ENCODE data around the gene RHOG. TPM values are rescaled to one million over a fixed set of nuclear protein-coding genes. Genes with fewer than 3 reads are reported as not detected.

The RHOG gene
- total RNA-seq, 1 donor from 2014 or later, result 6.6 TPM

GRCh38 chr11:3824714-3825472 is 15.9 kb downstream of the RHOG start:
- TF ChIP-seq CTCF (IDR thresholded peaks at IDR 0.05; ENCODE audit: partially characterized antibody, unreplicated experiment), result peak; percentile 76
- no peak overlapping the region for H3K4me3 Mint-ChIP-seq (ENCODE audit: unreplicated experiment)
- no peaks in the 10 kb centered on the region for H3K4me1 Mint-ChIP-seq (ENCODE audit: low read depth, unreplicated experiment)
- no peaks in the 10 kb centered on the region for H3K36me3 Mint-ChIP-seq (ENCODE audit: unreplicated experiment)
- H3K27ac Mint-ChIP-seq (ENCODE audit: unreplicated experiment), result peak overlapping the region; percentile 57
- DNase-seq, result peak; percentile 83
- H3K27me3 Mint-ChIP-seq (ENCODE audit: unreplicated experiment), result peaks cover 6% of the 10 kb centered on the region
- no peaks in the 10 kb centered on the region for H3K9me3 Mint-ChIP-seq (ENCODE audit: unreplicated experiment)

DNA sequence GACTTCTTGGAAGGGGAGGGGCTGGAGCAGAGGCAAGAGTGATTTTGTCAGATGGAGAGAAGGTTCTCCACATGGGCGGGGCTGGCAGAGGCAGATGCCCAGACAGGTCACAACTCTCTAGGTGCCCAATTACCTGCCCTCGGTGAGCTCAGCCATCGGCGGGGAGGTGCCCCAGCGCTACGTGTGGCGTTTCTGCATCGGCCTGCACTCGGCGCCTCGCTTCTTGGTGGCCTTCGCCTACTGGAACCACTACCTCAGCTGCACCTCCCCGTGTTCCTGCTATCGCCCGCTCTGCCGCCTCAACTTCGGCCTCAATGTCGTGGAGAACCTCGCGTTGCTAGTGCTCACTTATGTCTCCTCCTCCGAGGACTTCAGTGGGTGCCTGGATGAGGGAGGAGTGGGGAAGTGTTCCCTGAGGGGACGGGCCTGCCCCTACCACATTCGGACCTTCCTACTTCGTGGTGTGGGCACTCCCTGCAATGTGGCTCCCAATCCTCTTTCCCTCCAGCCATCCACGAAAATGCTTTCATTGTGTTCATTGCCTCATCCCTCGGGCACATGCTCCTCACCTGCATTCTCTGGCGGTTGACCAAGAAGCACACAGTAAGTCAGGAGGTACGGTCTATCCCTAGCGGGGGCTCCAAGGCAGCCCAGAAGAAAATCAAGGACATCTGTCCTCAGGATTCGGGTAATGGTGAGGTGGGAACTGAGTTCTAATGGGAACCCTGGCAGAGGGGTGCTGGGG is 16.8 kb downstream of the RHOG start:
- no peak for TF ChIP-seq CTCF (IDR thresholded peaks at IDR 0.05; ENCODE audit: partially characterized antibody, unreplicated experiment)
- no peak overlapping the region for H3K27ac Mint-ChIP-seq (ENCODE audit: unreplicated experiment)

DNA sequence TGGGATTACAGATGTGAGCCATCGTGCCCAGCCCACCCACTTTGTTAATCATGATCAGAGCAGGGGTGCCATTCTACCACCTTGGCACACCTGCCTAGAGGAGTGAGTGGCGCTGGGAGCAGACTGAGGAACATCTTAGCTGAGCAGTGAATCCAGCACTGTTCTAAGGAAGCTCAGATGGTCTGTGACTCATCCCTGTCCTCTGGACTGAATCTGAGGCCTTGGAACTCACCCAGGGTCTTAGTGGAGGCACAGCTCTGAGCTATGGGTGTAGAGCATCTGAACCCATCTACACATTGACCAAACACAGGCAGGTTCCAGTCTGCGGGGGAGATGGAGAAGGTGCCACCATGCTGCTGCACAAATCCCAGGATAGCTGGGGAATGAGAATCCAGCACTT is 17.5 kb downstream of the RHOG start:
- TF ChIP-seq CTCF (IDR thresholded peaks at IDR 0.05; ENCODE audit: partially characterized antibody, unreplicated experiment), result no peak
- H3K27ac Mint-ChIP-seq (ENCODE audit: unreplicated experiment), result no peak overlapping the region
- no peaks in the 10 kb centered on the region for H3K36me3 Mint-ChIP-seq (ENCODE audit: unreplicated experiment)
- DNase-seq, result no peak
- H3K4me1 Mint-ChIP-seq (ENCODE audit: low read depth, unreplicated experiment), result no peaks in the 10 kb centered on the region
- no peaks in the 10 kb centered on the region for H3K9me3 Mint-ChIP-seq (ENCODE audit: unreplicated experiment)
- H3K4me3 Mint-ChIP-seq (ENCODE audit: unreplicated experiment), result no peak overlapping the region
- H3K27me3 Mint-ChIP-seq (ENCODE audit: unreplicated experiment), result peaks cover 9% of the 10 kb centered on the region

More for the DNA sequence above, 16.8 kb downstream of the RHOG start:
- Mint-ChIP-seq H3K4me3 (ENCODE audit: unreplicated experiment) (no peak overlapping the region), H3K27me3 (ENCODE audit: unreplicated experiment) (peaks cover 9% of the 10 kb centered on the region), H3K4me1 (ENCODE audit: low read depth, unreplicated experiment) (no peaks in the 10 kb centered on the region), H3K9me3 (ENCODE audit: unreplicated experiment) (no peaks in the 10 kb centered on the region), H3K36me3 (ENCODE audit: unreplicated experiment) (no peaks in the 10 kb centered on the region)
- no peak for DNase-seq

GRCh38 chr11:3822312-3822711 is 18.4 kb downstream of the RHOG start:
- Mint-ChIP-seq H3K4me1 (ENCODE audit: low read depth, unreplicated experiment) (no peaks in the 10 kb centered on the region), H3K27me3 (ENCODE audit: unreplicated experiment) (peaks cover 12% of the 10 kb centered on the region), H3K27ac (ENCODE audit: unreplicated experiment) (no peak overlapping the region), H3K9me3 (ENCODE audit: unreplicated experiment) (no peaks in the 10 kb centered on the region), H3K4me3 (ENCODE audit: unreplicated experiment) (no peak overlapping the region), H3K36me3 (ENCODE audit: unreplicated experiment) (no peaks in the 10 kb centered on the region)
- no peak for DNase-seq
- TF ChIP-seq CTCF (IDR thresholded peaks at IDR 0.05; ENCODE audit: partially characterized antibody, unreplicated experiment), result no peak

- no peak for DNase-seq
- Mint-ChIP-seq H3K27me3 (ENCODE audit: unreplicated experiment) (peaks cover 12% of the 10 kb centered on the region), H3K4me1 (ENCODE audit: low read depth, unreplicated experiment) (no peaks in the 10 kb centered on the region), H3K9me3 (ENCODE audit: unreplicated experiment) (no peaks in the 10 kb centered on the region), H3K36me3 (ENCODE audit: unreplicated experiment) (no peaks in the 10 kb centered on the region), H3K27ac (ENCODE audit: unreplicated experiment) (no peak overlapping the region), H3K4me3 (ENCODE audit: unreplicated experiment) (no peak overlapping the region)
- TF ChIP-seq CTCF (IDR thresholded peaks at IDR 0.05; ENCODE audit: partially characterized antibody, unreplicated experiment), result no peak
Measured at GRCh38 chr11:3820971-3821370, 19.8 kb downstream of the RHOG start.

Data from glutamatergic neuron (in vitro differentiated cells).